HG02885 (cell line): ENCODE data around the gene TMEM248.
"Not testable (repeated sequence)": the region's sequence is repeated elsewhere in the genome, so short reads cannot be mapped to it uniquely, and the experiment has no call there.

Experiments used
- ATAC-seq: cut with Tn5 transposase; IDR thresholded peaks from one replicate; pipeline ENCODE4 v1.9.1; 2021; ENCODE audit warnings: mild to moderate bottlenecking; ENCODE audit not compliant: unreplicated experiment, poor library complexity

The TMEM248 gene

DNA sequence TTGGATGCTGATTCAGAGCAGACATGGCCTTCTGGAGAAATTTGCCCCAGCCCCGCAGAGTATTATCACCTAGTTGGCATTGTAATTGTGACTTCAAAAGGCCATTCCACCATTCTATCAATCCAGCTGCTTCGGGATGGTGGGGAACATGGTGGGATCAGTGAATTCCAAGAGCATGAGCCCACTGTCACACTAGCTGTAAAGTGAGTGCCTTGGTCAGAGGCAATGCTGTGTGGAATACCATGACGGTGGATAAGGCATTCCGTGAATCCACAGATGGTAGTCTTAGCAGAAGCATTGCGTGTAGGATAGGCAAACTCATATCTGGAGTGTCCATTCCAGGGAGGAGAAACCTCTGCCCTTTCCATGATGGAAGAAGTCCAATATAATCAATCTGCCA lies 13.3 kb upstream of the TMEM248 start:
- no peak for ATAC-seq

DNA sequence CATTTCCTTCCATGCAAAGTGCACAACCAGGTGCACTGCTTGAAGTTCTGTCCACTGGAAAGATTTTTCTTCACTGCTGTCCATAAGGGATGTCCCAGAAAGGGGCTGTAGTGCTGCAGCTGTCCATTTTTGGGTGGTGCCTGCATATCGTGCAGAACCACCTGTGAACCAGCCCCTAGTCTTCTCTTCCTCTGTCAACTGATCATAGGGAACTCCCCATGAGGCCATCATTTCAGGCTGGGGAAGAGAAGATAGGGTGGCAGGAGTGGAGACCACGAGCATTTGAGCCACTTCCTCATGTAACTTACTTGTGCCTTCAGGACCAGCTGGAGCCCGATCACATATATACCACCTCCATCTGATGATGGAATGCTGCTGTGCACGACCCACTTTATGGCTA lies 12.4 kb upstream of the TMEM248 start:
- ATAC-seq: not testable (repeated sequence)

DNA sequence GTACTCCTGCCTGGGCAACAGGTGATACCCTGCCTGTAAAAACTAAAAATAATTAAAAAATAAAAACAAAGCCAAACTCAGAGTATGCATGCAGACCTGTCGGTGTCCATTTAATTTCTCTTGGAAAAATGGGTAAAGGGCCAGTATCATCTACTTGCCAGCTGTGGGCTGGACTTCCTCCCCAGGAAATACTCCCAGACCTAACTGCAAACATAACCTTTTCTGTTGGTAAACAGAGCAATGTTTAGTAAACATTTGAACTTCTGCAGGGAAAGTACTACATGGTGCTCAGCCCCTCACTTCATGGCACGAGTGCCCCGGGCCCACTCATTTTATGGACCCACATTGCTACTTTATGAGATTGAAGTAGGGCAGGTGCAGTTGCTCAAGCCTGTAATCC lies 10.2 kb upstream of the TMEM248 start:
- no peak for ATAC-seq

DNA sequence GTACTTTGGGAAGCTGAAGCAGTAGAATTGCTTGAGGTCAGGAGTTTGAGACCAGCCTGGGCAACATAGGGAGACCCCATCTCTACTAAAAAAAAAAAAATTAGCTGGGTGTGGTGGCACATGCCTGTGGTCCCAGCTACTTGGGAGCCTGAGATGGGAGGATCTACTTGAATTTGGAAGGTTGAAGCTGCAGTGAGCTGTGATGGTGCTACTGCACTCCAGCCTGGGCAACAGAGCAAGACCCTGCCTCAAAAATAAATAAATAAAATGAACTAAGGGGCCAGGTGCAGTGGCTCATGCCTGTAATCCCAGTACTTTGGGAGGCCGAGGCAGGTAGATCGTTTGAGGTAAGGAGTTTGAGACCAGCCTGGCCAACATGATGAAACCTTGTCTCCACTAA lies 9.8 kb upstream of the TMEM248 start:
- not testable (repeated sequence) for ATAC-seq

GRCh38 chr7:66912195-66912594 lies 8.8 kb upstream of the TMEM248 start:
- ATAC-seq: no peak

- no peak for ATAC-seq
Observed at GRCh38 chr7:66913118-66914037, 7.6 kb upstream of the TMEM248 start.

DNA sequence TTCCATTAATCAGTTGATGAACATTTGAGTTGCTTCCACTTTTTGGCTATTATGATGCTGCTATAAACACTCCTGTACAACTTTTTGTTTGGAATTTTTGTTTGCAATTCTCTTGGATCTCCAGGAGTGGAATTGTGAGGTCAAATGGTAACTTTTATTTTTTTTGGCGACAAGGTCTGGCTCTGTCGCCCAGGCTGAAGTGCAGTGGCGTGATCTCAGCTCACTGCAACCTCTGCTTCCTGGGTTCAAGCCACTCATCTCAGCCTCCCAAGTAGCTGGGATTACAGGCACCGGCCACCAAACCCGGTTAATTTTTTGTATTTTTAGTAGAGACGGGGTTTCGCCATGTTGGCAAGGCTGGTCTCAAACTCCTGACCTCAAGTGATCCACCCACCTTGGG lies 3.1 kb upstream of the TMEM248 start:
- not testable (repeated sequence) for ATAC-seq

GRCh38 chr7:66919304-66919703 lies 1.7 kb upstream of the TMEM248 start:
- no peak for ATAC-seq

GRCh38 chr7:66919704-66920103 lies 1.3 kb upstream of the TMEM248 start:
- ATAC-seq: no peak

- ATAC-seq: no peak
Observed at GRCh38 chr7:66920256-66920655, 769 bp upstream of the TMEM248 start.

GRCh38 chr7:66921396-66921917 lies 432 bp downstream of the TMEM248 start:
- ATAC-seq: peak; percentile 37

- ATAC-seq: peak; percentile 28
Observed at GRCh38 chr7:66921918-66922486, 977 bp downstream of the TMEM248 start.

DNA sequence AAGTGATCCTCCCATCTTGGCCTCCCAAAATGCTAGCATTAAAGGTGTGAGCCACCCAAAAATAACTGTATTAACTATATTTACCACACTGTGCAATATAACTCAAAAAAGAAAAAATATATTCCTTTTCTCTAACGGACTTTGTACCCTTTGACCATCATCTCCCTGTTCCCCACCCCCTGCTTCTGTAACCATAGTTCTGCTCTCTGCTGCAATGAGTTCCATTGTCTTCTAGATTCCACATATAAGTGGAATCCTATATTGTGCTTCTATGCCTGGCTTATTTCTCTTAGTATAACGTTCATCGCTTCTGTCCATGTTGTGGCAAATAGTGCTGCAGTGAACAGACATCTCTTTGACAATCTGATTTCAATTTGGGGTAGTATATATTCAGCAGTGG lies 4.2 kb downstream of the TMEM248 start:
- no peak for ATAC-seq

GRCh38 chr7:66927348-66927948 lies 6.4 kb downstream of the TMEM248 start:
- ATAC-seq: no peak

DNA sequence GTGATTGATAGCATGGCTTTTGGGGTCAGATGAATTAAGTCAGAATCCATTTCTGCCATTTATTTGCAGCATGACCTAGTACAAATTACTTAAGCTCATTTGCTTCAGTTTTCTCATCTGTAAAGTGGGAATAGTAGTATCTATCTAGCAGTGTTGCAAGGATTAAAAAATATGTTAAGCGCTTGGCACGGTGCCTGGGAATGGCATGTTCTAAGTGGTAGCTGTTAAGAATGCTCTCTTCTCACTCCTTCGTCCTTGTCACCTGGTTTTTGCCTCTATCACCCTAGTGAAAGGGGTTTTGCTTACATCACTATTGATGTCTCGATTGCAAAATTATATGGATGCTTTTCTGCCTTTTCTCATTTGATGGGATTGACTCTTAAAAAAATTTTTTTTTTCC lies 7.4 kb downstream of the TMEM248 start:
- ATAC-seq: no peak

DNA sequence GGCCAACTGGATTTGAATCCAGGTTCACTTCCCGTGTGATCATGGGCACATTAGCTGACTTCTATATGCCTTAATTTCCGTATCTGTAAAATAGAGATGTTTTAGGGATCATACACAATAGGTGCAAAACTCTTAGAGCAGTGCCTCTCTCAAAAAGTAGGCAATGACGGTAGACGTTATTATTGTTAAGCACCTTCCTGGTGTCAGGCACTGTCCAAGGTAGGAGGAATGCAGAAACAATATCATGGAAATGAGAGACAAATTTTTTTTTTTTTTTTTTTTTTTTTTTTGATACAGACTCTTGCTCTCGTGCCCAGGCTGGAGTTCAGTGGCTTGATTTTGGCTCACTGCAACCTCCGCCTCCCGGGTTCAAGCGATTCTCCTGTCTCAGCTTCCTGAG lies 8.1 kb downstream of the TMEM248 start:
- no peak for ATAC-seq

DNA sequence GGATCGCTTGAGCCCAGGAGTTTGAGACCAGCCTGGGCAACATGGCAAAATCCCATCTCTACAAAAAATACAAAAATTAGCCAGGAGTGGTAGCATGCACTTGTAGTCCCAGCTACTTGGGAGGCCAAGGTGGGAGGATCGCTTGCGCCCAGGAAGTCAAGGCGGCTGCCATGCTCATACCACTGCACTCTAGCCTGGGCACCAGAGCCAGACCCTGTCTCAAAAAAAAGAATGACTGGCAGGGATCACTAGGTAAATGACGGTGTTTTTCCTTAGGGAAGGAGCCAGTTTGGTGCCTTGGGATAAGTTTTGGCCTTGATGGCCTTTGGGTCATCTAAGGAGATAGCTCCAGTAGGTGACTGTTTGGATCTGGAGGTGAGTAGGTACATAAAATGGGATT lies 8.9 kb downstream of the TMEM248 start:
- no peak for ATAC-seq

GRCh38 chr7:66930341-66930740 lies 9.3 kb downstream of the TMEM248 start:
- no peak for ATAC-seq

DNA sequence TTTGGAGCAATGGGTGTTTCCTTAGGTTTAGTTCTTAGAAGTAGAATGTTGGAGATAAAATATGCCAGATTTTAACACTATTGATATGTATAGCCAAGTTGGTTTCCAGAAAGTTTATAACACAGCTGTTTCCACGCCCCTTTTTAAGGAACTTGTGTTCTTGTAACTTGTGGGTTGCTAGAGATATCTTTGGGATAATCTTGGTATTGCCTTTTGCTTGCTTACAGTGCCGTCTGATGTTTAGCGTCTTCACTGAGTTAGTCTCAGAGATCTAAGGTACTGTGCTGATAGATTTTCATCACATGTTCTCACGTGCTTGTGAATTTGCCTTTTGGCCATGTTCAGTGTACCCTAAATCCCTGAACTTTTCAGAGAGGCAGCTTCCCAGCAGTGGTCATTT lies 12.4 kb downstream of the TMEM248 start:
- ATAC-seq: no peak

DNA sequence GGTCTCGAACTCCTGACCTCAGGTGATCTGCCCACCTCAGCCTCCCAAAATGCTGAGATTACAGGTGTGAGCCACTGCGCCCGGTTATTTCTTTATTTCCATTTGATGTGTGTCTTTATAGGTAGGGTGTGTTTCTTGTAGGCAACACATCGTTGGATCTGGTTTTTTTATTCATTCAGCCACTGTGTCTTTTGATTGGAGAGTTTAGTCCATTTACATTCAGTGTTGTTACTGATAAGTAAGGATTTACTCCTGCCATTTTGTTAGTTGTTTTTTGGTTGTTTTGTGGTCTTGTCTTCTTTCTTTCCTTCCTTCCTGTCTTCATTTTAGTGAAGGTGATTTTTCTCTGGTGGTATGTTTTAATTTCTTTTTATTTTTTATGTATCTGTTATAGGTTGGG lies 16.9 kb downstream of the TMEM248 start:
- no peak for ATAC-seq

DNA sequence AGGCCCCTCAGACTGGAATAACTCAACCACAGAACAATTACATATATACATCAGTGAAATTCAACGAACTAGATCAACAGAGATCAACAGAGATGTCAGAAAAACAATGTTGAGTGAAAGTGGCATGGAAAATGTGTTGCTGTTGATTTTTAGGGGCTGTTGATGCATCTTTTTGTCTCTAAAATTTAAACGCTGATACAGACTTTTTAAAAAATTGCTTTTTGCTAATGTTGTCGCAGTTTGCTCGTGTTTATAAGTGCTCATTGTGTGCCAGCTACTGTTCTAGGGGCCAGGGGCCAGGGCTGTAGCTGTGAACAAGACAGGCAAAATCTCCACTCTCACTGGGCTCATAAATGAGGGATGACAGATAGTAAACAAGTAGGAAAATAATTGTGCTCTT lies 18.3 kb downstream of the TMEM248 start:
- ATAC-seq: no peak
